Endothelial cell of umbilical vein (primary cell): ENCODE data around the gene MACF1. TPM values are rescaled to one million over a fixed set of nuclear protein-coding genes. Genes with fewer than 3 reads are reported as not detected.

Experiments used
- BruUV-seq: library from RNA; stranded (reverse); fragments of 400-500 nt; replicated peaks from 2 replicates; lab custom pipeline; 2021; lab: Mats Ljungman, UMichigan
- CTCF ChIA-PET: fragments of 300-600, 350-600 bp; sonication (Branson Sonifier 250); formaldehyde crosslinking; loops from one replicate; lab custom pipeline; 2021; ENCODE audit warnings: antibody characterized with exemption, inconsistent platforms; lab: Charles Lee
- POLR2A ChIA-PET: fragments of 300-600, 350-600 bp; sonication (Branson Sonifier 250); formaldehyde crosslinking; loops from one replicate; lab custom pipeline; 2021; ENCODE audit warnings: antibody characterized with exemption, inconsistent platforms; lab: Charles Lee
- DNase-seq: peaks from one replicate; pipeline ENCODE4 v3.0.0-alpha.2; 2011; ENCODE audit warnings: low read depth, low spot score
- FAIRE-seq: peaks from 2 replicates; lab custom pipeline; 2011; peaks lifted over from hg19 to GRCh38; lab: Jason Lieb, UNC
- H2AFZ ChIP-seq: 2 replicates; pipeline ENCODE4 v1.6.0; 2012; ENCODE audit warnings: low read depth, low read length, control low read depth, inconsistent platforms
- H3K27ac ChIP-seq: 2 replicates; pipeline ENCODE4 v1.5.1; 2011; ENCODE audit warnings: low read depth, mild to moderate bottlenecking, control low read depth, low read length, moderate library complexity; ENCODE audit not compliant: insufficient read depth
- H3K27me3 ChIP-seq, 2 experiments: 2 replicates each; pipeline versions ENCODE4 v1.6.0 to v1.6.1; 2011; ENCODE audit warnings: low read length in 2 of 2, mixed read lengths in 1 of 2; ENCODE audit not compliant: control insufficient read depth in 2 of 2, insufficient read depth in 2 of 2
- H3K36me3 ChIP-seq, 2 experiments: 2 replicates in 1 of 2; 3 replicates in 1 of 2; pipeline ENCODE4 v1.5.1; 2011; ENCODE audit warnings: low read length in 2 of 2, mild to moderate bottlenecking in 1 of 2, moderate library complexity in 1 of 2; ENCODE audit not compliant: control insufficient read depth in 2 of 2, insufficient read depth in 2 of 2; ENCODE audit errors: extremely low read depth in 1 of 2
- H3K4me1 ChIP-seq: 3 replicates; pipeline ENCODE4 v1.5.1; 2011; ENCODE audit warnings: mild to moderate bottlenecking, low read length; ENCODE audit not compliant: control insufficient read depth, insufficient read depth; ENCODE audit errors: extremely low read depth
- H3K4me2 ChIP-seq: 2 replicates; pipeline ENCODE4 v1.6.1; 2011; ENCODE audit warnings: low read length, control low read depth, mixed read lengths; ENCODE audit not compliant: insufficient read depth
- H3K4me3 ChIP-seq, 3 experiments: fragments of 200-600 bp in 1 of 3; sonication (generic), shearing (Covaris generic) in 1 of 3; replicated peaks in 1 of 3; 2 replicates each; pipeline ENCODE4 v1.5.1; 2011 to 2016; ENCODE audit warnings: control low read depth in 3 of 3, low read length in 3 of 3, mild to moderate bottlenecking in 2 of 3, inconsistent platforms in 1 of 3, low read depth in 1 of 3, moderate library complexity in 1 of 3; ENCODE audit not compliant: insufficient read depth in 1 of 3
- H3K79me2 ChIP-seq: 2 replicates; pipeline ENCODE4 v1.6.0; 2012; ENCODE audit warnings: low read length, inconsistent platforms; ENCODE audit not compliant: control insufficient read depth, insufficient read depth
- H3K9ac ChIP-seq: replicated peaks from 2 replicates; pipeline ENCODE3; 2011; ENCODE audit warnings: low read length, control low read depth; ENCODE audit not compliant: insufficient read depth; ENCODE audit errors: extremely low read depth
- H3K9me1 ChIP-seq: replicated peaks from 3 replicates; pipeline ENCODE4 v1.6.0; 2011; ENCODE audit warnings: mild to moderate bottlenecking, low read length; ENCODE audit not compliant: control insufficient read depth, insufficient read depth; ENCODE audit errors: extremely low read depth
- H3K9me3 ChIP-seq: replicated peaks from 2 replicates; pipeline ENCODE4 v1.5.1; 2012; ENCODE audit warnings: low read length, inconsistent platforms; ENCODE audit not compliant: control insufficient read depth, insufficient read depth
- H4K20me1 ChIP-seq: replicated peaks from 2 replicates; pipeline ENCODE3; 2011; ENCODE audit warnings: mild to moderate bottlenecking, low read length; ENCODE audit not compliant: control insufficient read depth, insufficient read depth; ENCODE audit errors: extremely low read depth
- EZH2 ChIP-seq: IDR thresholded peaks from 2 replicates; pipeline ENCODE4 v1.6.1; 2012; ENCODE audit warnings: borderline replicate concordance, low read depth, mild to moderate bottlenecking, moderate library complexity, low read length, inconsistent platforms; ENCODE audit not compliant: severe bottlenecking
- FOS ChIP-seq: IDR thresholded peaks from 2 replicates; pipeline ENCODE4 v1.6.1; 2011; ENCODE audit warnings: mild to moderate bottlenecking, low read length, moderate library complexity, borderline replicate concordance; ENCODE audit not compliant: insufficient read depth
- POLR2A ChIP-seq: IDR thresholded peaks from 2 replicates; pipeline ENCODE4 v1.6.1; 2012; ENCODE audit warnings: low read depth, mild to moderate bottlenecking, control low read depth, low read length
- dilution Hi-C: fragments of 300-500 bp; cut with MboI; formaldehyde crosslinking; loops from one replicate; pipeline ENCODE4 v1.15.0; 2019; ENCODE audit warnings: low sequenced_read_pairs; ENCODE audit not compliant: extremely low pct_ligation_motif_present
- intact Hi-C: fragments of 100-400 bp; cut with micrococcal nuclease; formaldehyde crosslinking; loops from one replicate; pipeline ENCODE4 v1.10.0; 2022
- polyA plus RNA-seq, 4 experiments: library from polyadenylated mRNA; depleted of rRNA in 3 of 4; stranded (reverse) in 3 of 4; unstranded in 1 of 4; fragments of >200 nt; gene quantifications; 2 replicates each; pipeline versions ENCODE4 v1.2.1 to v1.2.3, GENCODE V29; 2011 to 2012; ENCODE audit warnings: missing spikeins in 1 of 4
- total RNA-seq: library from RNA; stranded (reverse); gene quantifications from 2 replicates; pipeline ENCODE4 v1.2.3, GENCODE V29; 2021

MACF1 gene
- total and polyA plus RNA-seq, 2 donors (not counting 3 experiments of a cell fraction or from before 2014, with no cell fraction given) = 122 to 587 TPM

DNA sequence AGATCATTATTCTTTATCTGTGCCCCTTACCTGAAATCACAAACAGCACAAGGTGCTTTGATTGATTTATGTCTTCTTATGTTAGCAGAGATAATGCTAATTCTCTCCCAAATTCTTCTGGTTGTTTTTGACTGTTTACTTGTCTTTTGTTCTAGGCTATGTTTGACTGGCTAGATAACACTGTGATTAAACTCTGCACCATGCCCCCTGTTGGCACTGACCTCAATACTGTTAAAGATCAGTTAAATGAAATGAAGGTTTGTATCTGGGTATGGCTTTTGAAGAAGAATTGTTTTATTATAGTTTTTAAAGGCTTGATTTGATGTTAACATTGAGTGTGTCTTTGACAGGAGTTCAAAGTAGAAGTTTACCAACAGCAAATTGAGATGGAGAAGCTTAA lies 237.3 kb downstream of the MACF1 start:
- POLR2A ChIA-PET = no interaction called here
- no peak for FAIRE-seq

DNA sequence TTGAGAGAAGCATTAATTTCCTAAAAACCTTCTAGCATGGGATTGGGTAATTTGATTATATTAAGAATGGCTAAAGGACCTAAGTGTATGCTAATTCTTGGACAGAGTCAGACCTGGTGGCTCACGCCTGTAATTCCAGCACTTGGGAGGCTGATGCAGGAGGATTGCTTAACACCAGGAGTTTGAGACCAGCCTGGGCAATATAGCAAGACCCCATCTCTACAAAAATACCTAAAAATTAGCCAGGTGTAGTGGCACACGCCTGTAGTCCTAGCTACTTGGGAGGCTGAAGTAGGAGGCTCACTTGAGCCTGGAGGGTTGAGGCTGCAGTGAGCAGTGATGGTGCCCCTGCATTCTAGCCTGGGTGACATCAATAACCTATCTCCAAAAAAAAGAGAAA lies 241.1 kb downstream of the MACF1 start:
- Histone ChIP-seq H3K9me1 (no peaks in the 10 kb centered on the region), H2AFZ (no peak overlapping the region), H3K9me3 (no peaks in the 10 kb centered on the region), H3K9ac (no peak overlapping the region), H3K27me3 (no peaks in the 10 kb centered on the region), H3K4me3 (no peak overlapping the region), H3K79me2 (peaks cover 10% of the 10 kb centered on the region), H3K4me1 (peaks cover 7% of the 10 kb centered on the region), H3K36me3 (peaks cover 57 to 60% of the 10 kb centered on the region in 2 experiments), H3K4me2 (no peak overlapping the region), H4K20me1 (no peaks in the 10 kb centered on the region), H3K27ac (no peak overlapping the region)
- no TSS peak for BruUV-seq
- POLR2A ChIA-PET = no interaction called here
- dilution Hi-C loops = no loop called here
- intact Hi-C loops = no loop called here
- FAIRE-seq (no peak), DNase-seq (no peak)
- no peak for TF ChIP-seq EZH2
- CTCF ChIA-PET = interaction anchor here (1.5 kb wide), 1 partner anchor 93 kb away, joined by 5 read pairs; no protein-coding TSS in a partner anchor

More for the DNA sequence above, 237.3 kb downstream of the MACF1 start:
- H3K9me3 ChIP-seq = no peaks in the 10 kb centered on the region
- no peak for TF ChIP-seq FOS
- TF ChIP-seq POLR2A = no peak
- intact Hi-C loops = no loop called here
- no peak overlapping the region for H3K4me3 ChIP-seq
- peaks cover 7% of the 10 kb centered on the region for H3K79me2 ChIP-seq
- H2AFZ ChIP-seq = no peak overlapping the region
- H3K4me2 ChIP-seq = no peak overlapping the region
- peaks cover 50 to 64% of the 10 kb centered on the region in 2 experiments for H3K36me3 ChIP-seq
- CTCF ChIA-PET = interaction anchor here (0.9 to 1.6 kb wide), 2 partner anchors 31 to 66 kb away, joined by 3 to 4 read pairs; no protein-coding TSS in a partner anchor
- no peak overlapping the region for H3K27ac ChIP-seq
- no peaks in the 10 kb centered on the region for H3K4me1 ChIP-seq
- H3K9ac ChIP-seq = no peak overlapping the region
- DNase-seq = no peak
- H3K9me1 ChIP-seq = no peaks in the 10 kb centered on the region
- BruUV-seq = no TSS peak
- H4K20me1 ChIP-seq = no peaks in the 10 kb centered on the region
- dilution Hi-C loops = no loop called here
- no peaks in the 10 kb centered on the region for H3K27me3 ChIP-seq
